ENCODE results near the gene ADGRL3.

Gene ADGRL3

DNA sequence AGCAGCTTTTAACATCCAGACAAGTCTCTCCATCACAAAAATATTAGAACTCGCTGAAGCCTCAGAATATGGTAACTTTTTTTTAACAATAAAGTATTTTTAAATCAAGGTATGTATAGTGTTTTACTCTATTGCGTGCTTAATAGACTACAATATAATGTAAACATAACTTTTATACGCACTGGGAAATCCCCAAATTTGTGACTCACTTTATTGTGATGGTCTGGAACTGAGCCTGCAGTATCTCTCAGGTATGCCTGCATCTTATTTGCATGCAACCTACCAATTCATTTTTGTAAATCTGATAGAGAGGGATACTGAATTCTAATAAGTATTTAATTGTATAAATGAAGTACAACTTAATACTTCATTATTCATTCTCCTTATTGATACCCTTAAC lies 823.5 kb downstream of the ADGRL3 start:
- no peaks in the 10 kb centered on the region for H3K36me3 ChIP-seq (ENCODE audit: control insufficient read depth in 2 of 2, insufficient read depth in 1 of 2, low read length in 2 of 2)
- no peaks in the 10 kb centered on the region for H3K4me1 ChIP-seq (ENCODE audit: control insufficient read depth, insufficient read depth, low read length)
- TF ChIP-seq GFI1B (tag by site-specific recombination; IDR thresholded peaks at IDR 0.05) (no peak), ZNF280D (tag by site-specific recombination; IDR thresholded peaks at IDR 0.05) (no peak), ZSCAN16 (tag by site-specific recombination; IDR thresholded peaks at IDR 0.05) (no peak), ZBTB17 (tag by site-specific recombination; IDR thresholded peaks at IDR 0.05) (no peak), ZIC2 (tag by site-specific recombination; IDR thresholded peaks at IDR 0.05) (no peak)
- no peak overlapping the region for H3K4me3 ChIP-seq (ENCODE audit: low read depth, low read length)
- no peaks in the 10 kb centered on the region for H3K9me3 ChIP-seq (ENCODE audit: control insufficient read depth, insufficient read depth, low read depth, low read length)
- CTCF ChIA-PET, result no interaction called here
- POLR2A ChIA-PET, result no interaction called here
- no peak overlapping the region for H3K27ac ChIP-seq (ENCODE audit: extremely low read depth, low read depth, low read length)

DNA sequence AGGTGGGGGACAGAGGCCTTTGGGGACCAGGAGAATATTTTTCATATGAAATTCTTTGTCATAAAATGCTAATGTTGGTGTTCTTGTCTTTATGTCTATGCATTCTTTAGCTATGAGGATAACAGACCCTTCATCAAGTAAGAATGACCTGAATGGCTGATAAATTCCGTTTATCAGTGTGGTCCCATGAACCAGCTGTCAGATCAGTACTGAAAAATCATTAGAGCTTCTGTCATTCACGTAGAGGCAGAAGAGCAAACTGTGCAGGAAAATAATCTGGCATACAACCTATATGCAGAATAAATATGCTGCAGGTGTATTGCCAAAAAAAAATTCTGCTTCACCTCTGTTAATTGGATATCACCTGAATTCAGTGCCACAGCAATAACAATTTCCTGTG lies 828.6 kb downstream of the ADGRL3 start:
- no peak overlapping the region for H3K4me3 ChIP-seq (ENCODE audit: low read depth, low read length)
- TF ChIP-seq ZNF214 (tag by site-specific recombination; IDR thresholded peaks at IDR 0.05; ENCODE audit: borderline replicate concordance) (no peak), OSR2 (tag by site-specific recombination; IDR thresholded peaks at IDR 0.05) (no peak), ZNF596 (tag by site-specific recombination; IDR thresholded peaks at IDR 0.05) (no peak), ZNF558 (tag by site-specific recombination; IDR thresholded peaks at IDR 0.05) (no peak), PRDM10 (tag by site-specific recombination; IDR thresholded peaks at IDR 0.05) (no peak), ZNF112 (tag by site-specific recombination; IDR thresholded peaks at IDR 0.05) (no peak), ZNF423 (tag by site-specific recombination; IDR thresholded peaks at IDR 0.05) (no peak), ZNF121 (tag by site-specific recombination; IDR thresholded peaks at IDR 0.05) (no peak), ZNF280C (tag by site-specific recombination; IDR thresholded peaks at IDR 0.05) (no peak), ZNF624 (tag by site-specific recombination; IDR thresholded peaks at IDR 0.05) (no peak), ZNF747 (tag by site-specific recombination; IDR thresholded peaks at IDR 0.05) (no peak), ZNF221 (tag by site-specific recombination; IDR thresholded peaks at IDR 0.05; ENCODE audit: borderline replicate concordance) (no peak), BCL6B (tag by site-specific recombination; IDR thresholded peaks at IDR 0.05) (no peak), ZNF514 (tag by site-specific recombination; IDR thresholded peaks at IDR 0.05) (no peak), EGR2 (tag by site-specific recombination; IDR thresholded peaks at IDR 0.05; ENCODE audit: low read depth) (no peak), KLF1 (tag by site-specific recombination; IDR thresholded peaks at IDR 0.05) (no peak), ZNF658 (tag by site-specific recombination; IDR thresholded peaks at IDR 0.05) (no peak), RBAK (tag by site-specific recombination; IDR thresholded peaks at IDR 0.05) (no peak)
- H3K36me3 ChIP-seq (ENCODE audit: control insufficient read depth in 2 of 2, insufficient read depth in 1 of 2, low read length in 2 of 2), result no peaks in the 10 kb centered on the region
- ChIA-PET POLR2A (no interaction called here), CTCF (no interaction called here)
- H3K27ac ChIP-seq (ENCODE audit: extremely low read depth, low read depth, low read length), result no peak overlapping the region
- H3K4me1 ChIP-seq (ENCODE audit: control insufficient read depth, insufficient read depth, low read length), result no peaks in the 10 kb centered on the region
- H3K9me3 ChIP-seq (ENCODE audit: control insufficient read depth, insufficient read depth, low read depth, low read length), result no peaks in the 10 kb centered on the region

All from HEK293 (cell line).